Gastrocnemius medialis (tissue), 4 donors: Measurements from ENCODE around the gene SORBS1. TPM values are rescaled to one million over a fixed set of nuclear protein-coding genes. Genes with fewer than 3 reads are reported as not detected.
A peak's percentile ranks its signal among the peaks of the same experiment; 100 is the strongest.

ENCODE experiments used
- ATAC-seq, 2 donors: fragments of 150-250 bp; one replicate each; pipeline ENCODE4 v1.9.1; 2016
- DNase-seq, 2 donors: peaks; one replicate each; pipeline ENCODE4 v3.0.0-alpha.2; 2019
- H3K27ac ChIP-seq, 4 donors: fragments of 200-600 bp; sonication (generic); 1 replicate in 1 of 4; 2 replicates in 3 of 4; pipeline ENCODE4 v1.5.1; 2016 to 2018; ENCODE audit warnings: mild to moderate bottlenecking in 2 of 4, moderate library complexity in 1 of 4
- H3K27me3 ChIP-seq, 3 donors: fragments of 200-600 bp; sonication (generic) in 2 of 3; 1 replicate in 1 of 3; 2 replicates in 2 of 3; pipeline versions ENCODE4 v1.5.1 to v1.6.0; 2016 to 2019; ENCODE audit warnings: mild to moderate bottlenecking in 1 of 3, moderate library complexity in 1 of 3
- H3K36me3 ChIP-seq, 2 donors: fragments of 200-600 bp; sonication (generic) in 1 of 2; one replicate each; pipeline ENCODE4 v1.5.1; 2017 to 2018
- H3K4me1 ChIP-seq, 2 donors: fragments of 200-600 bp; sonication (generic) in 1 of 2; one replicate each; pipeline ENCODE4 v1.5.1; 2016 to 2017; ENCODE audit warnings: mild to moderate bottlenecking in 2 of 2
- H3K4me3 ChIP-seq, 4 donors: fragments of 200-600 bp; sonication (generic) in 3 of 4; 1 replicate in 1 of 4; 2 replicates in 3 of 4; pipeline ENCODE4 v1.5.1; 2016 to 2019; ENCODE audit warnings: mild to moderate bottlenecking in 2 of 4
- H3K9me3 ChIP-seq, 3 donors: fragments of 200-600 bp; sonication (generic) in 2 of 3; 1 replicate in 1 of 3; 2 replicates in 2 of 3; pipeline ENCODE4 v1.5.1; 2016 to 2019
- CTCF ChIP-seq, 5 experiments: fragments of 450-650 bp in 3 of 5; fragments of 200-600 bp in 2 of 5; sonication (generic) in 2 of 5; IDR thresholded peaks in 4 of 5; conservative IDR thresholded peaks in 1 of 5; 1 replicate in 4 of 5; 2 replicates in 1 of 5; pipeline ENCODE4 v1.5.1; 2016 to 2019; ENCODE audit warnings: antibody characterized with exemption in 5 of 5, mild to moderate bottlenecking in 3 of 5, moderate library complexity in 3 of 5
- POLR2A ChIP-seq, 2 donors: fragments of 450-650 bp; IDR thresholded peaks; one replicate each; pipeline ENCODE4 v1.6.1; 2017; ENCODE audit warnings: antibody characterized with exemption in 2 of 2, mild to moderate bottlenecking in 2 of 2, moderate library complexity in 2 of 2
- in situ Hi-C, 4 donors: fragments of 200-750 bp; cut with MboI; loops; one replicate each; pipeline versions ENCODE4 v1.15.0 to v1.8.0; 2017; ENCODE audit warnings: low sequenced_read_pairs in 4 of 4
- intact Hi-C: fragments of 100-400 bp; cut with DNase I; formaldehyde crosslinking; loops from one replicate; pipeline ENCODE4 v1.15.1; 2023; ENCODE audit warnings: low total_unique reads
- total RNA-seq, 4 donors: library from RNA; depleted of rRNA; stranded (reverse); fragments of >200 nt; gene quantifications; one replicate each; pipeline versions ENCODE4 v1.1.0 to v1.2.3, GENCODE V29; 2016

The SORBS1 gene
- total RNA-seq, 4 donors from 2014 or later = 146 to 331 (median 186) TPM

- TF ChIP-seq CTCF (IDR thresholded peaks at IDR 0.05 in 4 of 5, conservative IDR thresholded peaks at IDR 0.05 in 1 of 5) = no peak
- peak in 1 of 2 donors; percentile 20 for TF ChIP-seq POLR2A (IDR thresholded peaks at IDR 0.05)
- Histone ChIP-seq H3K9me3 (no peaks in the 10 kb centered on the region), H3K4me3 (peak overlapping the region in 2 of 4 donors; percentile 31 to 52), H3K36me3 (no peaks in the 10 kb centered on the region), H3K27ac (peak overlapping the region; percentile 80 to 97 (median 92)), H3K4me1 (peaks cover 86 to 95% of the 10 kb centered on the region in 2 donors), H3K27me3 (no peaks in the 10 kb centered on the region)
- DNase-seq = peak in 1 of 2 donors; percentile 79
- ATAC-seq = peak; percentile 10 to 34
- intact Hi-C loops (loop anchor here (5.0 kb wide), 1 partner anchor 200 kb away; no protein-coding TSS in a partner anchor), in situ Hi-C loops (no loop called here)
These were observed 284.0 kb downstream of the SORBS1 start for GRCh38 chr10:95277201-95277570.

- DNase-seq (no peak), ATAC-seq (peak; percentile 5 to 18)
- in situ Hi-C loops = no loop called here
- H3K36me3 ChIP-seq = no peaks in the 10 kb centered on the region
- H3K27ac ChIP-seq = peak overlapping the region; percentile 80 to 97 (median 92)
- TF ChIP-seq POLR2A (IDR thresholded peaks at IDR 0.05) = no peak
- no peak for TF ChIP-seq CTCF (IDR thresholded peaks at IDR 0.05 in 4 of 5, conservative IDR thresholded peaks at IDR 0.05 in 1 of 5)
- peak overlapping the region in 3 of 4 donors; percentile 31 to 52 (median 34) for H3K4me3 ChIP-seq
- H3K27me3 ChIP-seq = no peaks in the 10 kb centered on the region
- H3K9me3 ChIP-seq = no peaks in the 10 kb centered on the region
- intact Hi-C loops = loop anchor here (5.0 kb wide), 1 partner anchor 201 kb away; no protein-coding TSS in a partner anchor
- peaks cover 87 to 94% of the 10 kb centered on the region in 2 donors for H3K4me1 ChIP-seq
These were observed 284.6 kb downstream of the SORBS1 start for GRCh38 chr10:95276367-95277200.

GRCh38 chr10:95275726-95276366 lies 285.3 kb downstream of the SORBS1 start:
- Histone ChIP-seq H3K36me3 (peaks cover 0 to 3% of the 10 kb centered on the region in 2 donors), H3K27me3 (no peaks in the 10 kb centered on the region), H3K9me3 (no peaks in the 10 kb centered on the region), H3K4me1 (peaks cover 83 to 90% of the 10 kb centered on the region in 2 donors), H3K27ac (peak overlapping the region; percentile 80 to 97 (median 92)), H3K4me3 (peak overlapping the region in 3 of 4 donors; percentile 31 to 52 (median 34))
- in situ Hi-C loops = no loop called here
- DNase-seq = no peak
- TF ChIP-seq POLR2A (IDR thresholded peaks at IDR 0.05) (peak in 1 of 2 donors; percentile 14), CTCF (IDR thresholded peaks at IDR 0.05 in 4 of 5, conservative IDR thresholded peaks at IDR 0.05 in 1 of 5) (no peak)
- ATAC-seq = no peak
- intact Hi-C loops = loop anchor here (5.0 kb wide), 1 partner anchor 201 kb away; no protein-coding TSS in a partner anchor

DNA sequence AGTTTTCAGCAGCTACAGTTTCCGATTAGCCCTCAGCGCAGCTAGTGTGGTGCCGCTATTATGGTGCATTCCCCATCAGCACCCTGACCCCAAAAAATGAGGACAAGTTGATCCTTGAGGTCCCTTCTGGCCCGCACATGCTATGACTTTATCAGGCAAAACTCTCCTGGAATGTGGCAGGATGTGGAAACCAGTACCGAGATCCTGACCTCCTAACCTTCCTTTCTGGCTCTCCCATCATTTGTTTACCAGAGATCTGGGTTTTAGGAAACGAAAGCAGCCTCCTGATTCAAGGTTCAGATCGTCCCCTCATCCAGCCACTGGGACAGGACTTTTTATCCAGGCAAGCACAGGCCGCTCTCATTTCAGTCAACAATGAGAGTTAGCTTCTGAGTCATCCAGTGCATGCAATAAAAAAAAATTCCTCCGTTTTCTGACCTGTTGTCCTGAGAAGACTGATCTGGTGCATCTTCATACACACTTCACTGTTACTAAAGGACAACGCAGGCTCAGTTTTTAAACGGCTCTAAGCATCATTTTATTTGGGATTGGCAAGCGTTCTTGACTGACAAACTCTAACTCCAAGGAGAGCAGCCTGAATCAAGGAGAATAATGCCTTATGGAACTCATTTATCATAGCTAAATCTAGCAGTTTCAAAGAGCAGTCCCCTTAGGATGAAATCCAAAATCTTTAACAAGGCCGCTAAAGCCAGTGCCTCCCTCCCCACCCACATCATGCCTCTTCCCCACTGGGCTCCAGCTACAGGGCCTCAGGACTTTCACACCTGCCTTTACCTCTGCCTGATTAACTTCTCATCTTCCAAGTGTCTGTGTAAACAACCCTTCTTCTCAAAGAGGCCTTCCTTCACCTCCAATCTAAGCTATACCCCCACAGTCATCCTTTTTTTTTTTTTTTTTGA lies 287.5 kb downstream of the SORBS1 start:
- Histone ChIP-seq H3K36me3 (peaks cover 0 to 14% of the 10 kb centered on the region in 2 donors), H3K27me3 (no peaks in the 10 kb centered on the region), H3K27ac (peak overlapping the region; percentile 80 to 97 (median 92)), H3K9me3 (no peaks in the 10 kb centered on the region), H3K4me3 (peak overlapping the region; percentile 14 to 52 (median 25)), H3K4me1 (peaks cover 69 to 74% of the 10 kb centered on the region in 2 donors)
- TF ChIP-seq CTCF (IDR thresholded peaks at IDR 0.05 in 4 of 5, conservative IDR thresholded peaks at IDR 0.05 in 1 of 5) = no peak
- peak; percentile 39 to 85 for TF ChIP-seq POLR2A (IDR thresholded peaks at IDR 0.05)
- in situ Hi-C loops (no loop called here), intact Hi-C loops (no loop called here)
- peak; percentile 85 for ATAC-seq
- DNase-seq = peak; percentile 82 to 83
